Measurements from ENCODE around the gene ARHGAP45. TPM values are rescaled to one million over a fixed set of nuclear protein-coding genes. Genes with fewer than 3 reads are reported as not detected.
A peak's percentile ranks its signal among the peaks of the same experiment; 100 is the strongest.
"Not testable (repeated sequence)": the region's sequence is repeated elsewhere in the genome, so short reads cannot be mapped to it uniquely, and the experiment has no call there.

Gene ARHGAP45
- total RNA-seq, 1 experiment from 2014 or later, result 45.3 TPM

DNA sequence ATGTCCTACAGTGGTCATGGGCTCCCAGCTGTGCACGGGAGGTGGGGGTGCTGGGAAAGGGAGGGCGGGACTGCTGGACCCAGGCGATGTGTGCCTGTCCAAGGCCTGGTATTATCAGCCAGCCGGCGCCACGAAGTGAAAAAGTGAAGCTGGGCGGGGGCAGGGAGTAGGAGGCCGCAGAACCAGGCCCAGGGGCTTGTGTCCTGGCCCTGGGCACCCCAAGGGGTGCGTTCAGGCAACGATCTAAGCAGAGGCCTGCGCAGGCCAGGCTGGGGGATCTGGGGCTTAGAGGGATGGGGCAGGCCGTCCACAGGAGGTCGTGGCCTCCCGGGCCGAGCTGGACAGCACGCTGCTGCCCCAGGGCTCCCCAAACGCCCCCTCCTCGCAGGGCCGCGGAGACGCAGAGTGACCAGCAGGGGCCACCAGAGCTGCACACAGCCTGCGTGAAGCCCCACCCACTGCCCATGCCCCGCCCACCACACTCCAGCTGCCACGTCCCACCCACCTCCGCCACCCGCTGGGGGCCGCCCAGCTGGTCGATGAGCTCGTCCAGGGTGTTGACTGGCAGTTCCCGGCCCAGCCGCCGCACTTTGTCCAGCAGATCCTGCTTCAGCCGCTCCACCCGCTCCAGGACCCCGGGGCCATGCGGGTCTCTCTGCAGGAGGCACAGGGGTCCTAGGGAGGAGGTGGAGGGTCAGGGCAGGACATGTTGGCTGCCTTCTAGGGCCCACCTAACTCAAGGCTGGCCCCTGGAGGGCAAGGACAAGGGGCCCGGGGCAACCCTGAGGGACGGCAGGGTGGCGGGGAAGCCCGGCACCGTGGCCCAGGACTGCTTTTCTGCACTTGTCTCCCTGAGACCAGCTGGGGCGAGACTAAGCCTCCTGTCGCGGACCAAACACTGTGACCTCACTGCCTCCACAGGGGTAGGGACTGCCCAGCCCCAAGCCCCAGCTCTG is 46.3 kb downstream of the ARHGAP45 start:
- no peaks in the 10 kb centered on the region for H3K9me3 ChIP-seq (ENCODE audit: low read length)
- no peak overlapping the region for H3K27ac ChIP-seq (ENCODE audit: low read length)
- no peak overlapping the region for H3K4me2 ChIP-seq (ENCODE audit: low read length)
- H3K79me2 ChIP-seq (ENCODE audit: low read length), result no peaks in the 10 kb centered on the region
- H3K9ac ChIP-seq (ENCODE audit: low read length), result no peak overlapping the region
- ChIA-PET CTCF (interaction anchor here (0.6 kb wide), 1 partner anchor 9 kb away, joined by 5 read pairs; no protein-coding TSS in a partner anchor), POLR2A (ENCODE audit: unreplicated experiment) (no interaction called here)
- ATAC-seq (peak; percentile 72), DNase-seq (peak; percentile 66)
- no peaks in the 10 kb centered on the region for H3F3A ChIP-seq (ENCODE audit: low read length, unreplicated experiment)
- no peaks in the 10 kb centered on the region; the same call in 1 of the 2 replicates for H3K36me3 ChIP-seq (ENCODE audit: low read depth, low read length)
- intact Hi-C loops (cut with micrococcal nuclease), result loop anchor here (5.0 kb wide), 1 partner anchor 79 kb away; no protein-coding TSS in a partner anchor
- H3K27me3 ChIP-seq (ENCODE audit: low read length), result no peaks in the 10 kb centered on the region
- no TSS peak for BruUV-seq (replicated peaks)
- H3K4me3 ChIP-seq (ENCODE audit: low read length), result no peak overlapping the region
- H2AFZ ChIP-seq (ENCODE audit: low read length), result no peak overlapping the region
- no peaks in the 10 kb centered on the region for H3K9me2 ChIP-seq (replicated peaks; ENCODE audit: low read length)
- no peaks in the 10 kb centered on the region for H3K4me1 ChIP-seq (ENCODE audit: insufficient read depth, low read length)
- H4K20me1 ChIP-seq (ENCODE audit: low read length), result no peaks in the 10 kb centered on the region
- no peak for TF ChIP-seq EZH2phosphoT487 (IDR thresholded peaks at IDR 0.05; ENCODE audit: borderline replicate concordance, low read length)
- TF ChIP-seq, protein P1, sequence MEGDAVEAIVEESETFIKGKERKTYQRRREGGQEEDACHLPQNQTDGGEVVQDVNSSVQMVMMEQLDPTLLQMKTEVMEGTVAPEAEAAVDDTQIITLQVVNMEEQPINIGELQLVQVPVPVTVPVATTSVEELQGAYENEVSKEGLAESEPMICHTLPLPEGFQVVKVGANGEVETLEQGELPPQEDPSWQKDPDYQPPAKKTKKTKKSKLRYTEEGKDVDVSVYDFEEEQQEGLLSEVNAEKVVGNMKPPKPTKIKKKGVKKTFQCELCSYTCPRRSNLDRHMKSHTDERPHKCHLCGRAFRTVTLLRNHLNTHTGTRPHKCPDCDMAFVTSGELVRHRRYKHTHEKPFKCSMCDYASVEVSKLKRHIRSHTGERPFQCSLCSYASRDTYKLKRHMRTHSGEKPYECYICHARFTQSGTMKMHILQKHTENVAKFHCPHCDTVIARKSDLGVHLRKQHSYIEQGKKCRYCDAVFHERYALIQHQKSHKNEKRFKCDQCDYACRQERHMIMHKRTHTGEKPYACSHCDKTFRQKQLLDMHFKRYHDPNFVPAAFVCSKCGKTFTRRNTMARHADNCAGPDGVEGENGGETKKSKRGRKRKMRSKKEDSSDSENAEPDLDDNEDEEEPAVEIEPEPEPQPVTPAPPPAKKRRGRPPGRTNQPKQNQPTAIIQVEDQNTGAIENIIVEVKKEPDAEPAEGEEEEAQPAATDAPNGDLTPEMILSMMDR (conservative IDR thresholded peaks at IDR 0.05; ENCODE audit: low read depth, low read length), result peak; percentile 66

DNA sequence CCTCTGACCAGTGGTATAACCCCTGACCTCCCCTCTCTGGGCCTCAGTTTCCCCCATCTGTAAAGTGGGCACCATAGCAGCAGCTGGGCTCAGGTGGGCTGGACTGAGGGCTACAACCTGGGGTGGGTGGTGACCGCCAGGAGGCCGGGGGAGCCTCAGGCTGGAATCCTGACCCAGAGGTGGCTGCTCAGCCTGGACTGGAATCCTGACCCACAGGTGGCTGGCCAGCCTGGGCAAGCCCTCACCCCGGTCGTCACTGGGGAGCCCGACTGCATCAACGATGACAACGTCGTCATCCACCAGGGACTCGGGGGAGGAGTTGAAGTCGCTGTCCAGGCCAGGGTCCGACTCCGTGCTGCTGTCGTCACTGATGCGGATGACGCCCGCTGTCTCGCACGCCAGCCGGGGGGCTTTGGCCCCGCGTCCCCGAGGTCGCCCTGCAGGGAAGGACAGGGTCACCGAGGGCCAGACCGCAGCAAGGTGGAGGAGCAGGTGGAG is 47.1 kb downstream of the ARHGAP45 start:
- H2AFZ ChIP-seq (ENCODE audit: low read length), result no peak overlapping the region
- no peak overlapping the region for H3K9ac ChIP-seq (ENCODE audit: low read length)
- H3K4me3 ChIP-seq (ENCODE audit: low read length), result no peak overlapping the region
- DNase-seq (no peak), ATAC-seq (no peak)
- intact Hi-C loops (cut with micrococcal nuclease), result loop anchor here (5.0 kb wide), 1 partner anchor 78 kb away; no protein-coding TSS in a partner anchor
- no peaks in the 10 kb centered on the region for H3K9me2 ChIP-seq (replicated peaks; ENCODE audit: low read length)
- no peaks in the 10 kb centered on the region for H3K27me3 ChIP-seq (ENCODE audit: low read length)
- H3K4me2 ChIP-seq (ENCODE audit: low read length), result no peak overlapping the region
- H3F3A ChIP-seq (ENCODE audit: low read length, unreplicated experiment), result no peaks in the 10 kb centered on the region
- no peaks in the 10 kb centered on the region for H3K79me2 ChIP-seq (ENCODE audit: low read length)
- ChIA-PET CTCF (interaction anchor here (0.6 kb wide), 1 partner anchor 10 kb away, joined by 5 read pairs; no protein-coding TSS in a partner anchor), POLR2A (ENCODE audit: unreplicated experiment) (no interaction called here)
- no TSS peak for BruUV-seq (replicated peaks)
- H3K4me1 ChIP-seq (ENCODE audit: insufficient read depth, low read length), result no peaks in the 10 kb centered on the region
- H3K27ac ChIP-seq (ENCODE audit: low read length), result no peak overlapping the region
- no peaks in the 10 kb centered on the region for H4K20me1 ChIP-seq (ENCODE audit: low read length)
- no peaks in the 10 kb centered on the region; the same call in 1 of the 2 replicates for H3K36me3 ChIP-seq (ENCODE audit: low read depth, low read length)
- TF ChIP-seq EZH2 (IDR thresholded peaks at IDR 0.05; ENCODE audit: low read length, unreplicated experiment) (no peak), EZH2phosphoT487 (IDR thresholded peaks at IDR 0.05; ENCODE audit: borderline replicate concordance, low read length) (no peak)
- TF ChIP-seq, protein P1 (conservative IDR thresholded peaks at IDR 0.05; ENCODE audit: low read depth, low read length), result no peak
- H3K9me3 ChIP-seq (ENCODE audit: low read length), result no peaks in the 10 kb centered on the region

DNA sequence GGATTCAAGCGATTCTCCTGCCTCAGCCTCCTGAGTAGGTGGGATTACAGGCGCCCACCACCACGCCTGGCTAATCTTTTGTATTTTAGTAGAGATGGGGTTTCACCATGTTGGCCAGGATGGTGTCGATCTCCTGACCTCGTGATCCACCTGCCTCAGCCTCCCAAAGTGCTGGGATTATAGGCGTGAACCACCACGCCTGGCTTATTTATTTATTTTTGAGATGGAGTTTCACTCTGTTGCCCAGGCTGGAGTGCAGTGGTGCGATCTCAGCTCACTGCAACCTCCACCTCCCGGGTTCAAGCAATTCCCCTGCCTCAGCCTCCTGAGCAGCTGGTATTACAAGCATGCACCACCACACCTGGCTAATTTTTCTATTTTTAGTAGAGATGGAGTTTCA is 47.8 kb downstream of the ARHGAP45 start:
- H4K20me1 ChIP-seq (ENCODE audit: low read length); BruUV-seq (replicated peaks); DNase-seq; H3K9me3 ChIP-seq (ENCODE audit: low read length); H3K4me1 ChIP-seq (ENCODE audit: insufficient read depth, low read length); H3K36me3 ChIP-seq (ENCODE audit: low read depth, low read length); H3K79me2 ChIP-seq (ENCODE audit: low read length); H3K9me2 ChIP-seq (replicated peaks; ENCODE audit: low read length); H3K4me3 ChIP-seq (ENCODE audit: low read length); H2AFZ ChIP-seq (ENCODE audit: low read length); H3F3A ChIP-seq (ENCODE audit: low read length, unreplicated experiment); H3K4me2 ChIP-seq (ENCODE audit: low read length); H3K27ac ChIP-seq (ENCODE audit: low read length); ATAC-seq; CTCF ChIA-PET; POLR2A ChIA-PET (ENCODE audit: unreplicated experiment); H3K27me3 ChIP-seq (ENCODE audit: low read length); H3K9ac ChIP-seq (ENCODE audit: low read length): not testable (repeated sequence)
- intact Hi-C loops (cut with micrococcal nuclease), result loop anchor here (5.0 kb wide), 1 partner anchor 78 kb away; no protein-coding TSS in a partner anchor
